NOMO-1 (cell line): ENCODE results near the gene DSCAML1.

Experiments
- DNase-seq, 2 experiments: peaks; one replicate each; lab custom pipeline; 2025; ENCODE audit not compliant: unreplicated experiment in 2 of 2; lab: John Stamatoyannopoulos, UW

The DSCAML1 gene

GRCh38 chr11:117532568-117532967 lies 264.4 kb downstream of the DSCAML1 start:
- DNase-seq, result no peak

GRCh38 chr11:117529816-117530215 lies 267.2 kb downstream of the DSCAML1 start:
- no peak for DNase-seq

- no peak for DNase-seq
These were observed 268.8 kb downstream of the DSCAML1 start for GRCh38 chr11:117528097-117528721.

GRCh38 chr11:117527271-117527670 lies 269.7 kb downstream of the DSCAML1 start:
- DNase-seq, result no peak

GRCh38 chr11:117525866-117526542 lies 271.0 kb downstream of the DSCAML1 start:
- DNase-seq, result no peak

- DNase-seq, result no peak
These were observed 272.4 kb downstream of the DSCAML1 start for GRCh38 chr11:117524468-117525183.

- DNase-seq, result no peak
These were observed 273.3 kb downstream of the DSCAML1 start for GRCh38 chr11:117523680-117524079.

GRCh38 chr11:117521974-117522373 lies 275.0 kb downstream of the DSCAML1 start:
- DNase-seq, result no peak

GRCh38 chr11:117520966-117521365 lies 276.1 kb downstream of the DSCAML1 start:
- no peak for DNase-seq

GRCh38 chr11:117520201-117520600 lies 276.8 kb downstream of the DSCAML1 start:
- DNase-seq, result no peak

GRCh38 chr11:117519590-117519989 lies 277.4 kb downstream of the DSCAML1 start:
- no peak for DNase-seq

- peak in 1 of 2 experiments; percentile 6 for DNase-seq
These were observed 277.8 kb downstream of the DSCAML1 start for GRCh38 chr11:117519170-117519569.

GRCh38 chr11:117518455-117518854 lies 278.6 kb downstream of the DSCAML1 start:
- DNase-seq, result no peak

GRCh38 chr11:117517097-117517496 lies 279.9 kb downstream of the DSCAML1 start:
- DNase-seq, result no peak

- DNase-seq, result no peak
These were observed 280.9 kb downstream of the DSCAML1 start for GRCh38 chr11:117515892-117516787.

GRCh38 chr11:117514256-117514655 lies 282.8 kb downstream of the DSCAML1 start:
- no peak for DNase-seq

GRCh38 chr11:117513666-117514065 lies 283.4 kb downstream of the DSCAML1 start:
- DNase-seq, result no peak

- no peak for DNase-seq
These were observed 285.0 kb downstream of the DSCAML1 start for GRCh38 chr11:117511931-117512539.

GRCh38 chr11:117511483-117511930 lies 285.5 kb downstream of the DSCAML1 start:
- no peak for DNase-seq

- DNase-seq, result no peak
These were observed 286.4 kb downstream of the DSCAML1 start for GRCh38 chr11:117510646-117511045.
